OCI-LY1 (cell line): Measurements from ENCODE around the gene MARK1.

Experiments
- CTCF ChIP-seq: fragments of 200-600 bp; sonication (generic), shearing (Covaris generic); IDR thresholded peaks from 2 replicates; pipeline ENCODE4 v1.5.1; 2017; ENCODE audit warnings: mild to moderate bottlenecking, antibody characterized with exemption, low read length, moderate library complexity, mixed read lengths
- EZH2 ChIP-seq: fragments of 200-600 bp; sonication (generic), shearing (Covaris generic); IDR thresholded peaks from 2 replicates; pipeline ENCODE4 v1.8.0; 2017; ENCODE audit warnings: borderline replicate concordance, mixed run types, mild to moderate bottlenecking, antibody characterized with exemption, low read length, moderate library complexity, mixed read lengths

- TF ChIP-seq EZH2, result no peak
- no peak for TF ChIP-seq CTCF
Observed at GRCh38 chr1:220594356-220594755, 66.4 kb downstream of the MARK1 start.
